IMR-90 (cell line): ENCODE data around the gene DLGAP3. TPM values are rescaled to one million over a fixed set of nuclear protein-coding genes. Genes with fewer than 3 reads are reported as not detected.
A peak's percentile ranks its signal among the peaks of the same experiment; 100 is the strongest.

Experiments
- ATAC-seq: fragments of 200-7000 bp; cut with Tn5 transposase; 2 replicates; pipeline ENCODE4 v1.9.1; 2020; ENCODE audit warnings: low read depth, mild to moderate bottlenecking, moderate library complexity
- BruUV-seq: library from RNA; stranded (reverse); fragments of 400-500 nt; replicated peaks from 2 replicates; lab custom pipeline; 2021; lab: Mats Ljungman, UMichigan
- CTCF ChIA-PET: fragments of 300-600 bp; formaldehyde crosslinking; extraction: SDS; loops from one replicate; lab custom pipeline; 2021; ENCODE audit warnings: antibody characterized with exemption; lab: Yijun Ruan, JAX
- POLR2A ChIA-PET: fragments of 300-600 bp; sonication (Branson Sonifier 250); formaldehyde crosslinking; loops from one replicate; lab custom pipeline; 2022; ENCODE audit warnings: antibody characterized with exemption; ENCODE audit not compliant: unreplicated experiment; lab: Charles Lee
- DNase-seq: peaks from one replicate; pipeline ENCODE4 v3.0.0; 2013
- H2AFZ ChIP-seq: replicated peaks from 2 replicates; pipeline ENCODE3; 2013; ENCODE audit warnings: low read length, mild to moderate bottlenecking; ENCODE audit not compliant: poor library complexity
- H2AK5ac ChIP-seq: 2 replicates; pipeline ENCODE4 v1.6.1; 2013; ENCODE audit warnings: low read depth, low read length, inconsistent platforms
- H2AK9ac ChIP-seq: replicated peaks from 2 replicates; pipeline ENCODE3; 2013; ENCODE audit warnings: mild to moderate bottlenecking, low read depth, low read length, moderate library complexity; ENCODE audit not compliant: poor library complexity
- H2BK120ac ChIP-seq: 2 replicates; pipeline ENCODE4 v1.6.1; 2013; ENCODE audit warnings: low read depth, low read length, inconsistent platforms
- H2BK15ac ChIP-seq: 3 replicates; pipeline ENCODE4 v1.6.1; 2013; ENCODE audit warnings: low read depth, low read length, inconsistent platforms
- H2BK20ac ChIP-seq: 2 replicates; pipeline ENCODE4 v1.6.1; 2013; ENCODE audit warnings: low read depth, mild to moderate bottlenecking, inconsistent platforms, low read length, moderate library complexity
- H2BK5ac ChIP-seq: 2 replicates; pipeline ENCODE4 v1.6.1; 2013; ENCODE audit warnings: mild to moderate bottlenecking, low read depth, low read length, inconsistent platforms; ENCODE audit not compliant: poor library complexity, severe bottlenecking
- H3K14ac ChIP-seq: replicated peaks from 2 replicates; pipeline ENCODE4 v1.6.1; 2013; ENCODE audit warnings: low read depth, low read length, inconsistent platforms
- H3K18ac ChIP-seq: 2 replicates; pipeline ENCODE4 v1.6.1; 2013; ENCODE audit warnings: low read depth, low read length, control low read depth
- H3K23ac ChIP-seq: 2 replicates; pipeline ENCODE4 v1.6.1; 2013; ENCODE audit warnings: low read depth, low read length, inconsistent platforms
- H3K27ac ChIP-seq: 2 replicates; pipeline ENCODE4 v1.5.1; 2013; ENCODE audit warnings: mild to moderate bottlenecking, control low read depth, low read length; ENCODE audit not compliant: insufficient read depth
- H3K27me3 ChIP-seq: 2 replicates; pipeline ENCODE4 v1.6.1; 2013; ENCODE audit warnings: low read length; ENCODE audit not compliant: control insufficient read depth, insufficient read depth
- H3K36me3 ChIP-seq: 2 replicates; pipeline ENCODE4 v1.6.1; 2013; ENCODE audit warnings: low read length, mixed read lengths; ENCODE audit not compliant: control insufficient read depth, insufficient read depth
- H3K4ac ChIP-seq: 2 replicates; pipeline ENCODE4 v1.6.1; 2013; ENCODE audit warnings: low read depth, low read length, inconsistent platforms
- H3K4me1 ChIP-seq: 2 replicates; pipeline ENCODE4 v1.6.1; 2013; ENCODE audit warnings: low read length, mixed read lengths; ENCODE audit not compliant: control insufficient read depth, insufficient read depth
- H3K4me2 ChIP-seq: 2 replicates; pipeline ENCODE4 v1.6.1; 2013; ENCODE audit warnings: low read depth, mild to moderate bottlenecking, control low read depth, low read length, moderate library complexity
- H3K4me3 ChIP-seq: 2 replicates; pipeline ENCODE4 v1.5.1; 2013; ENCODE audit warnings: low read depth, mild to moderate bottlenecking, control low read depth, low read length, moderate library complexity; ENCODE audit not compliant: insufficient read depth
- H3K56ac ChIP-seq: 2 replicates; pipeline ENCODE4 v1.6.1; 2013; ENCODE audit warnings: low read length, inconsistent platforms; ENCODE audit not compliant: insufficient read depth; ENCODE audit errors: extremely low read depth
- H3K79me1 ChIP-seq, 2 experiments: 2 replicates each; pipeline ENCODE4 v1.6.1; 2013; ENCODE audit warnings: low read length in 2 of 2, inconsistent platforms in 1 of 2, low read depth in 1 of 2
- H3K9ac ChIP-seq: 2 replicates; pipeline ENCODE4 v1.6.1; 2013; ENCODE audit warnings: low read depth, low read length, control low read depth
- H3K9me1 ChIP-seq: 2 replicates; pipeline ENCODE4 v1.6.1; 2013; ENCODE audit warnings: low read length, inconsistent platforms; ENCODE audit not compliant: insufficient read depth
- H3K9me3 ChIP-seq: 2 replicates; pipeline ENCODE4 v1.6.1; 2013; ENCODE audit warnings: low read length; ENCODE audit not compliant: control insufficient read depth, insufficient read depth
- H4K20me1 ChIP-seq: 2 replicates; pipeline ENCODE4 v1.6.1; 2013; ENCODE audit warnings: low read length, inconsistent platforms; ENCODE audit not compliant: insufficient read depth
- H4K5ac ChIP-seq: 2 replicates; pipeline ENCODE4 v1.6.1; 2013; ENCODE audit warnings: mild to moderate bottlenecking, low read depth, low read length, control low read depth
- H4K8ac ChIP-seq, 2 experiments: 2 replicates each; pipeline ENCODE4 v1.6.1; 2013; ENCODE audit warnings: low read depth in 2 of 2, low read length in 2 of 2, control low read depth in 1 of 2, inconsistent platforms in 1 of 2
- H4K91ac ChIP-seq: 2 replicates; pipeline ENCODE4 v1.6.1; 2013; ENCODE audit warnings: low read depth, low read length, inconsistent platforms; ENCODE audit not compliant: insufficient read depth
- BHLHE40 ChIP-seq: fragments of 150-350 bp; IDR thresholded peaks from 2 replicates; pipeline ENCODE4 v1.6.1; 2016; ENCODE audit warnings: mild to moderate bottlenecking, low read depth, low read length
- CEBPB ChIP-seq: IDR thresholded peaks from 2 replicates; pipeline ENCODE4 v1.6.1; 2012; ENCODE audit warnings: low read depth, low read length, improper control_type of control experiment
- CHD1 ChIP-seq: IDR thresholded peaks from 2 replicates; pipeline ENCODE4 v1.6.1; 2012; ENCODE audit warnings: low read depth, low read length, improper control_type of control experiment
- MAZ ChIP-seq: IDR thresholded peaks from 2 replicates; pipeline ENCODE4 v1.6.1; 2012; ENCODE audit warnings: low read depth, mild to moderate bottlenecking, low read length, improper control_type of control experiment, moderate library complexity, borderline replicate concordance
- MXI1 ChIP-seq: IDR thresholded peaks from 2 replicates; pipeline ENCODE4 v1.6.1; 2012; ENCODE audit warnings: low read depth, mild to moderate bottlenecking, low read length, moderate library complexity, borderline replicate concordance
- NFE2L2 ChIP-seq: fragments of 150-350 bp; IDR thresholded peaks from 2 replicates; pipeline ENCODE4 v1.6.1; 2016; ENCODE audit warnings: low read depth, mild to moderate bottlenecking, low read length
- RAD21 ChIP-seq: IDR thresholded peaks from 2 replicates; pipeline ENCODE4 v1.6.1; 2012; ENCODE audit warnings: low read length, improper control_type of control experiment
- RCOR1 ChIP-seq: IDR thresholded peaks from 2 replicates; pipeline ENCODE4 v1.6.1; 2012; ENCODE audit warnings: mild to moderate bottlenecking, low read length, improper control_type of control experiment; ENCODE audit not compliant: insufficient replicate concordance
- RFX5 ChIP-seq: IDR thresholded peaks from 2 replicates; pipeline ENCODE4 v1.8.0; 2012; ENCODE audit warnings: low read depth, mild to moderate bottlenecking, low read length, moderate library complexity
- WGBS, 2 experiments: methylation state at CpG; one replicate each; pipeline versions ENCODE4 v1.1.5 to v1.1.7; 2013; ENCODE audit warnings: missing lambda C conversion rate in 2 of 2; ENCODE audit not compliant: insufficient read length in 1 of 2; ENCODE audit errors: extremely low coverage in 2 of 2; 5-methylcytosine and 5-hydroxymethylcytosine counted together
- dilution Hi-C: fragments of 300-500 bp; cut with HindIII; formaldehyde crosslinking; loops from one replicate; pipeline ENCODE4 v1.14.3; 2018; ENCODE audit warnings: low sequenced_read_pairs; ENCODE audit not compliant: unreplicated experiment
- in situ Hi-C: fragments of 300-500 bp; cut with MboI; formaldehyde crosslinking; loops from 3 replicates; pipeline ENCODE4 v1.14.3; 2019; ENCODE audit warnings: low sequenced_read_pairs, inconsistent platforms, mixed read lengths
- intact Hi-C: fragments of 100-400 bp; cut with micrococcal nuclease; formaldehyde crosslinking; loops from 2 replicates; pipeline ENCODE4 v1.10.0; 2022
- polyA plus RNA-seq, 3 experiments: library from polyadenylated mRNA; depleted of rRNA; stranded (reverse); fragments of >200 nt; gene quantifications; 2 replicates each; pipeline ENCODE4 v1.2.3, GENCODE V29; 2012; ENCODE audit warnings: low replicate concordance in 1 of 3
- total RNA-seq: library from RNA; depleted of rRNA; stranded (reverse); fragments of >200 nt; gene quantifications from 2 replicates; pipeline ENCODE4 v1.2.3, GENCODE V29; 2012
- TF ChIP-seq, protein P1 (sequence below): fragments of 150-350 bp; IDR thresholded peaks from 2 replicates; pipeline ENCODE4 v1.6.1; 2016; ENCODE audit warnings: low read depth, mild to moderate bottlenecking, low read length, moderate library complexity, borderline replicate concordance
- TF ChIP-seq, protein P2 (sequence below): fragments of 150-350 bp; IDR thresholded peaks from 2 replicates; pipeline ENCODE4 v1.6.1; 2017; ENCODE audit warnings: mild to moderate bottlenecking, antibody characterized with exemption, low read length, low read depth
- TF ChIP-seq, protein P3 (sequence below): conservative IDR thresholded peaks from 2 replicates; pipeline ENCODE4 v1.5.1; 2012; ENCODE audit warnings: mild to moderate bottlenecking, low read depth, low read length, improper control_type of control experiment

The DLGAP3 gene
- total and polyA plus RNA-seq, 2 of the 4 experiments (the other 2 are of a cell fraction), result 0.02 TPM; not detected in 1

DNA sequence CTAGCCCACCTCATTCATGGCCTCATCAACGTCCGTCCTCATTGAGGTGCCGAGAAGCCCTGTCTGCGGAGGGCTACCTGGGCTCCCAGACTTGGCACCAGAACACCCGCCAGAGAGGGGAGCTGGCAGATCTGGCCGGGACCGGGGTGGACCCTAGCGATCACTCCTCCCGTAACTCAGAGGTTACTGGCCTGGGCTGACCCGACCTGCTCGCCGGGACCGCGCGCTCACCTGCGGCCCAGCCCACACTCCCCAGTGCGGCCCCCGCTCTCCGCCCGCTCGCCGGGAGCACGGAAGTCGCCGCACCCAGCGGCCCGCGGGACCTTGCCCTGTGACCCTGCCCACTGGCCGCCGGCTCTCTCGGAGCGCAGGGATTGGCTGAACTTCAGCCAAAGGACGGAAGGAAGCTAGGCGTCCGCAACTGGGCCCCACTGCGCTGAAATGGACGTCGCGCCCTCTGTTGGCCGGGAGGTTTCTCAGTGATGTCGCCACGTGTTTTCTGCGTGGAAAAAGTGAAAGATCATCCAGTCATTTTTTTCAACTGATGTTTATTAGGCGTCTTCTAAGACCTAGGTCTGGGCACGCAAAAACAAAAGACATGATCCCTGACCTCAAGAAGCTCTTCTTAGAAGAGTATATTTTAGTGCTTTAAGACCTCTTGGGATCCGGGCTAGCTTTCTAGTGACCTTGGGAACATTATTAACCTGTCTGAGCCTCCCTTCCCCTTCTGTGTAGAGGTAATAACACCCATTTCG lies 69.8 kb downstream of the DLGAP3 start, which contains the start of gene SMIM12:
Gene SMIM12, minus strand, starts transcription at position 304 of the 755 bp plus-strand sequence. CDS start 3,772 bp downstream, outside the sequence.
- Histone ChIP-seq H3K9me1 (no peaks in the 10 kb centered on the region; the same call in 1 of the 2 replicates), H4K91ac (peak within 1 kb of the TSS; percentile 75), H3K4me1 (no peaks in the 10 kb centered on the region; the same call in 1 of the 2 replicates), H3K4me2 (peak within 1 kb of the TSS; percentile 91), H2AK5ac (peak within 1 kb of the TSS; percentile 55), H3K4me3 (peak within 1 kb of the TSS; percentile 89), H4K8ac (peak within 1 kb of the TSS; percentile 86 to 96), H2BK5ac (peak within 1 kb of the TSS; percentile 59), H3K36me3 (peaks cover 10% of the 10 kb centered on the region), H2BK15ac (0 out of 3 replicates have a peak within 1 kb of the TSS, but pooled peaks have one; percentile 12), H4K5ac (peak within 1 kb of the TSS; percentile 65), H2AK9ac (peak within 1 kb of the TSS; percentile 76), H3K4ac (peak within 1 kb of the TSS; percentile 77), H3K9me3 (no peaks in the 10 kb centered on the region), H3K27me3 (peaks cover 6% of the 10 kb centered on the region; the same call in 1 of the 2 replicates), H3K27ac (peak within 1 kb of the TSS; percentile 57), H2BK20ac (no peak within 1 kb of the TSS), H3K79me1 (peaks cover 0 to 19% of the 10 kb centered on the region in 2 experiments; a peak in 2 of 4 replicates), H4K20me1 (0 out of 2 replicates have a peak, but pooled peaks cover 3% of the 10 kb centered on the region), H3K23ac (peak within 1 kb of the TSS; percentile 19), H3K9ac (peak within 1 kb of the TSS; percentile 84), H3K56ac (peak within 1 kb of the TSS; percentile 81), H3K14ac (peak within 1 kb of the TSS; percentile 59), H2BK120ac (peak within 1 kb of the TSS; percentile 44; the same call in 1 of the 2 replicates), H2AFZ (peak within 1 kb of the TSS; percentile 95), H3K18ac (peak within 1 kb of the TSS; percentile 15; the same call in 1 of the 2 replicates)
- WGBS, 2 experiments, result 0% methylated on average over 12 of the region's 47 CpGs; no CpG with 5 or more reads in 1 of the 2 experiments
- dilution Hi-C loops, result no loop called here
- POLR2A ChIA-PET, result interaction anchor here (0.6 kb wide), 1 partner anchor 678 kb away, joined by 3 read pairs; no protein-coding TSS in a partner anchor
- DNase-seq (peak; percentile 90), ATAC-seq (peak; percentile 100)
- no TSS peak for BruUV-seq
- intact Hi-C loops, result loop anchor here (2.0 to 10.0 kb wide), 2 partner anchors 125 to 325 kb away; partner anchors contain the start of gene TMEM35B
- in situ Hi-C loops, result no loop called here
- CTCF ChIA-PET, result interaction anchor here (0.5 to 1.5 kb wide), 9 partner anchors 11 to 551 kb away, joined by 3 to 6 read pairs (median 4); no protein-coding TSS in a partner anchor
- TF ChIP-seq CHD1 (no peak), RCOR1 (no peak), RFX5 (no peak), CEBPB (no peak), MXI1 (peak; percentile 90), MAZ (peak; percentile 66), RAD21 (no peak; the same call in 1 of the 2 replicates), NFE2L2 (no peak), BHLHE40 (peak; percentile 52)
- TF ChIP-seq, protein P1, sequence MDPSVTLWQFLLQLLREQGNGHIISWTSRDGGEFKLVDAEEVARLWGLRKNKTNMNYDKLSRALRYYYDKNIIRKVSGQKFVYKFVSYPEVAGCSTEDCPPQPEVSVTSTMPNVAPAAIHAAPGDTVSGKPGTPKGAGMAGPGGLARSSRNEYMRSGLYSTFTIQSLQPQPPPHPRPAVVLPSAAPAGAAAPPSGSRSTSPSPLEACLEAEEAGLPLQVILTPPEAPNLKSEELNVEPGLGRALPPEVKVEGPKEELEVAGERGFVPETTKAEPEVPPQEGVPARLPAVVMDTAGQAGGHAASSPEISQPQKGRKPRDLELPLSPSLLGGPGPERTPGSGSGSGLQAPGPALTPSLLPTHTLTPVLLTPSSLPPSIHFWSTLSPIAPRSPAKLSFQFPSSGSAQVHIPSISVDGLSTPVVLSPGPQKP, result no peak
- TF ChIP-seq, protein P2, sequence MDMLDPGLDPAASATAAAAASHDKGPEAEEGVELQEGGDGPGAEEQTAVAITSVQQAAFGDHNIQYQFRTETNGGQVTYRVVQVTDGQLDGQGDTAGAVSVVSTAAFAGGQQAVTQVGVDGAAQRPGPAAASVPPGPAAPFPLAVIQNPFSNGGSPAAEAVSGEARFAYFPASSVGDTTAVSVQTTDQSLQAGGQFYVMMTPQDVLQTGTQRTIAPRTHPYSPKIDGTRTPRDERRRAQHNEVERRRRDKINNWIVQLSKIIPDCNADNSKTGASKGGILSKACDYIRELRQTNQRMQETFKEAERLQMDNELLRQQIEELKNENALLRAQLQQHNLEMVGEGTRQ, result peak; percentile 74
- TF ChIP-seq, protein P3, sequence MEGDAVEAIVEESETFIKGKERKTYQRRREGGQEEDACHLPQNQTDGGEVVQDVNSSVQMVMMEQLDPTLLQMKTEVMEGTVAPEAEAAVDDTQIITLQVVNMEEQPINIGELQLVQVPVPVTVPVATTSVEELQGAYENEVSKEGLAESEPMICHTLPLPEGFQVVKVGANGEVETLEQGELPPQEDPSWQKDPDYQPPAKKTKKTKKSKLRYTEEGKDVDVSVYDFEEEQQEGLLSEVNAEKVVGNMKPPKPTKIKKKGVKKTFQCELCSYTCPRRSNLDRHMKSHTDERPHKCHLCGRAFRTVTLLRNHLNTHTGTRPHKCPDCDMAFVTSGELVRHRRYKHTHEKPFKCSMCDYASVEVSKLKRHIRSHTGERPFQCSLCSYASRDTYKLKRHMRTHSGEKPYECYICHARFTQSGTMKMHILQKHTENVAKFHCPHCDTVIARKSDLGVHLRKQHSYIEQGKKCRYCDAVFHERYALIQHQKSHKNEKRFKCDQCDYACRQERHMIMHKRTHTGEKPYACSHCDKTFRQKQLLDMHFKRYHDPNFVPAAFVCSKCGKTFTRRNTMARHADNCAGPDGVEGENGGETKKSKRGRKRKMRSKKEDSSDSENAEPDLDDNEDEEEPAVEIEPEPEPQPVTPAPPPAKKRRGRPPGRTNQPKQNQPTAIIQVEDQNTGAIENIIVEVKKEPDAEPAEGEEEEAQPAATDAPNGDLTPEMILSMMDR, result peak; percentile 92
